ENCODE data around the gene OVCH1.
"Not testable (repeated sequence)": the region's sequence is repeated elsewhere in the genome, so short reads cannot be mapped to it uniquely, and the experiment has no call there.

GRCh38 chr12:29385194-29385593 lies 112.3 kb downstream of the OVCH1 start:
- not testable (repeated sequence) for TF ChIP-seq EZH2 (IDR thresholded peaks at IDR 0.05); POLR2AphosphoS5 (IDR thresholded peaks at IDR 0.05; ENCODE audit: borderline replicate concordance, low read depth, low read length); FOXP2 (optimal IDR thresholded peaks at IDR 0.05; ENCODE audit: control extremely low read depth, extremely low read length, insufficient read depth)
